Astrocyte of the cerebellum (primary cell): ENCODE data around the gene HDAC4.

Experiments
- DNase-seq: peaks from one replicate; pipeline ENCODE4 v3.0.0-alpha.2; 2011; ENCODE audit warnings: low read depth
- H3K4me3 ChIP-seq: 2 replicates; pipeline ENCODE4 v1.5.1; 2011; ENCODE audit warnings: mild to moderate bottlenecking, low read depth, low read length, moderate library complexity
- in situ Hi-C: cut with HindIII; loops from 2 replicates; pipeline ENCODE4 v1.10.0; 2017; ENCODE audit warnings: low sequenced_read_pairs
- TF ChIP-seq, protein P1 (sequence below): IDR thresholded peaks from 2 replicates; pipeline ENCODE4 v1.5.1; 2012; ENCODE audit warnings: low read length, low read depth, moderate library complexity, mild to moderate bottlenecking; ENCODE audit errors: missing control alignments

The HDAC4 gene

DNA sequence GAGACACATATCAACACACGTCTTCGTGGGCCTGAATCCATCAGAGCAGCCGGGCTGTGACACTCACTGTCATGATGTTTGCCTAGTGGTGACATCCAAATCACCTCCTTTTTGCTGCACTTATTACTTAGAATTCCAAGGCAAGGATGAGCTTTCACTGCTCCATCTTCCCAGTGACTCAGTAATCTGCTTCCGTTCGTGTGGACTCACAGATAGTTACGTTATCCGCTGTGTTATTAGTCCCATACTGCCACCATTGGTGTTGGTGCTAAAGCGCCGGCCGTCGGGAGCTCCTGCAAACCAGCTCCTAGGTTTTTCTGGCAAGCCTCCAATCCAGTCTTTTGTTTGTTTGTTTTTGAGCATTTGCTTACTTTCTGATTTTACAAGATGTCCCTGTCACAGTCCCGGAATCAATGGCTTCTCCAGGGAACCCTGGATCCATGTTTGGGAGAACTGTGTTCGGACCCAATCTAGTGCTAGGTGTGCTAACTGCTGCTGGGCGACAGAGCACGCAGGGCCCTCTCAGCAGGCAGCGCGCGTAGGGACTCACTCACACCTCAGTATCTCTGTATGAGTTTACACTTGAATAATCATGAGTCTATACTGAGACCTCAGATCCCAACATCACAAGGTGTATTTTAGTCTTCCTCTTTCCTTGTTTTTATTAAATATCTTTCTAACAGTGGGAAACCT is 42.6 kb downstream of the HDAC4 start:
- in situ Hi-C loops = loop anchor here (25.0 kb wide), 1 partner anchor 221 kb away; no protein-coding TSS in a partner anchor
- DNase-seq = no peak
- TF ChIP-seq, protein P1, sequence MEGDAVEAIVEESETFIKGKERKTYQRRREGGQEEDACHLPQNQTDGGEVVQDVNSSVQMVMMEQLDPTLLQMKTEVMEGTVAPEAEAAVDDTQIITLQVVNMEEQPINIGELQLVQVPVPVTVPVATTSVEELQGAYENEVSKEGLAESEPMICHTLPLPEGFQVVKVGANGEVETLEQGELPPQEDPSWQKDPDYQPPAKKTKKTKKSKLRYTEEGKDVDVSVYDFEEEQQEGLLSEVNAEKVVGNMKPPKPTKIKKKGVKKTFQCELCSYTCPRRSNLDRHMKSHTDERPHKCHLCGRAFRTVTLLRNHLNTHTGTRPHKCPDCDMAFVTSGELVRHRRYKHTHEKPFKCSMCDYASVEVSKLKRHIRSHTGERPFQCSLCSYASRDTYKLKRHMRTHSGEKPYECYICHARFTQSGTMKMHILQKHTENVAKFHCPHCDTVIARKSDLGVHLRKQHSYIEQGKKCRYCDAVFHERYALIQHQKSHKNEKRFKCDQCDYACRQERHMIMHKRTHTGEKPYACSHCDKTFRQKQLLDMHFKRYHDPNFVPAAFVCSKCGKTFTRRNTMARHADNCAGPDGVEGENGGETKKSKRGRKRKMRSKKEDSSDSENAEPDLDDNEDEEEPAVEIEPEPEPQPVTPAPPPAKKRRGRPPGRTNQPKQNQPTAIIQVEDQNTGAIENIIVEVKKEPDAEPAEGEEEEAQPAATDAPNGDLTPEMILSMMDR = no peak
- no peak overlapping the region for H3K4me3 ChIP-seq

DNA sequence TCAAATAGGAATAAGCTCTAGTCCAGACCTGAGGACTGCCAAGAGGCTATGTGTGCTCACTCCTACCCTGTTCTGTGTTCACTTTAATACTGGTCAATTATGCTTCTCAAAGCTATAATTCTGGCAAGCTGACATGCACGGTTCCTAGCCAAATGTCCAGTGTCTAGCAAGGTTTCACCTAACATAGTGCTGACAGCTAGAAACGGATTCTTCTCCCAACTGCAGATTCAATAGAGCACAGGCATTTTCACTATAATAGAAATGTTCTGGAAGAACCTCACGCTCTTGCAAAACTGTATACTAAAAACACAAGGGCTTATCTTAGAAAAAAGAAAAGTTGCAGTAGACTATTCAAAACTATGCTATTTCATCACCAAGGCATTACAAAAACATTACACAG is 45.1 kb downstream of the HDAC4 start:
- in situ Hi-C loops = loop anchor here (25.0 kb wide), 1 partner anchor 218 kb away; no protein-coding TSS in a partner anchor
- DNase-seq = no peak
- TF ChIP-seq, protein P1 = no peak

GRCh38 chr2:239355139-239355538 is 45.7 kb downstream of the HDAC4 start:
- TF ChIP-seq, protein P1 = no peak
- in situ Hi-C loops = loop anchor here (25.0 kb wide), 1 partner anchor 218 kb away; no protein-coding TSS in a partner anchor
- H3K4me3 ChIP-seq = no peak overlapping the region
- DNase-seq = no peak

More for the DNA sequence above, 45.1 kb downstream of the HDAC4 start:
- no peak overlapping the region for H3K4me3 ChIP-seq

DNA sequence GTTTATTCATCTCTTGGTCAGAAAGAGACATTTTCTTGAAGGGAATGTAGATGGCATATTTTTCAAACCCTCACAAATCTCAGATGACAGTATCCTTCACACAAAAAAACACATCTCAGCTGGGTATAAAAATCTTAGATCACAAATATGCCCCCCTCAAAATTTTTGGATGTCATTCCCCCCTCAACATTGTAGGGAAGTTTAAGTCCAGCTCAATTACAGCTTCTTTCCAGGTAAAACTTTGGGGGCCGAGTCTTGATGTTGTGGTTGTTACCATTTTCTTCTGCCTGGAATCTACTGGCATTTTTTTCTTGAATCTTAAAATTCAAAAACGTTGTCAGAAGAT is 46.1 kb downstream of the HDAC4 start:
- DNase-seq = no peak
- in situ Hi-C loops = loop anchor here (25.0 kb wide), 1 partner anchor 217 kb away; no protein-coding TSS in a partner anchor
- no peak overlapping the region for H3K4me3 ChIP-seq
- TF ChIP-seq, protein P1 = no peak

- TF ChIP-seq, protein P1 = no peak
- no peak for DNase-seq
- no peak overlapping the region for H3K4me3 ChIP-seq
- in situ Hi-C loops = loop anchor here (25.0 kb wide), 1 partner anchor 217 kb away; no protein-coding TSS in a partner anchor
These were observed 46.6 kb downstream of the HDAC4 start for GRCh38 chr2:239354132-239354790.

GRCh38 chr2:239353692-239354091 is 47.1 kb downstream of the HDAC4 start:
- no peak overlapping the region for H3K4me3 ChIP-seq
- in situ Hi-C loops = loop anchor here (25.0 kb wide), 1 partner anchor 216 kb away; no protein-coding TSS in a partner anchor
- TF ChIP-seq, protein P1 = no peak
- no peak for DNase-seq
